Measurements from ENCODE around the gene ZNF341. TPM values are rescaled to one million over a fixed set of nuclear protein-coding genes. Genes with fewer than 3 reads are reported as not detected.

Gene ZNF341
- total and polyA plus RNA-seq, 9 of the 15 experiments (the other 6 are each of a cell fraction or from before 2014, with no cell fraction given): 0.08 to 2.6 (median 1.0) TPM

DNA sequence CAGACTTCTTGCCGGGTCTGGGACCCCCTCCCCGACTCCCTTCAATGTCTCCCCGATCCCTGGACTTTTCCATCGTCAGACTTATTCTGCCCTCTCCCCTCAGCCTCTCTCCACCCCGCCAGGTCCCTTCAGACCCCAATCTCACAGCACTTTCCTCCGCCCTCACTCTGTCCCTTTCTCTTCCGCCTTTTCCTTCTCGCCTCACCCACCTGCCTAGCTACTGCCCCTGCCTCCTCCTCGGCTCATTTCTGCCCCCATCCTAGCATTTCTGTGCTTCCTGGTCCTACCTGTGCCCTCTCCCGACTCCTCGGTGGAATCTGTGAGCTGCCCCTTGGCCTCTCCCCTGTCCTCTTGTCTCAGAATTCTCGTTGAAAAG lies 80.0 kb downstream of the ZNF341 start (continued):
- TF ChIP-seq MTF1 (CRISPR knock-in tag; IDR thresholded peaks at IDR 0.05; ENCODE audit: borderline replicate concordance): no peak
- no peak for TF ChIP-seq KAT8 (IDR thresholded peaks at IDR 0.05; ENCODE audit: low read depth)
- TF ChIP-seq RUNX1 (IDR thresholded peaks at IDR 0.05; ENCODE audit: low read depth): no peak
- peak; percentile 78; the same call in 1 of the 2 replicates for TF ChIP-seq ELF4 (CRISPR knock-in tag; IDR thresholded peaks at IDR 0.05)
- no peak for TF ChIP-seq HMGN3 (IDR thresholded peaks at IDR 0.05; ENCODE audit: borderline replicate concordance, extremely low read depth, insufficient read length, low read depth, low read length)
- TF ChIP-seq DACH1 (IDR thresholded peaks at IDR 0.05; ENCODE audit: partially characterized antibody): no peak
- TF ChIP-seq PHF8 (IDR thresholded peaks at IDR 0.05; ENCODE audit: borderline replicate concordance, low read length): no peak
- no peak for TF ChIP-seq ZNF830 (CRISPR knock-in tag; IDR thresholded peaks at IDR 0.05)
- TF ChIP-seq, protein P1, sequence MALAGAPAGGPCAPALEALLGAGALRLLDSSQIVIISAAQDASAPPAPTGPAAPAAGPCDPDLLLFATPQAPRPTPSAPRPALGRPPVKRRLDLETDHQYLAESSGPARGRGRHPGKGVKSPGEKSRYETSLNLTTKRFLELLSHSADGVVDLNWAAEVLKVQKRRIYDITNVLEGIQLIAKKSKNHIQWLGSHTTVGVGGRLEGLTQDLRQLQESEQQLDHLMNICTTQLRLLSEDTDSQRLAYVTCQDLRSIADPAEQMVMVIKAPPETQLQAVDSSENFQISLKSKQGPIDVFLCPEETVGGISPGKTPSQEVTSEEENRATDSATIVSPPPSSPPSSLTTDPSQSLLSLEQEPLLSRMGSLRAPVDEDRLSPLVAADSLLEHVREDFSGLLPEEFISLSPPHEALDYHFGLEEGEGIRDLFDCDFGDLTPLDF (CRISPR knock-in tag; IDR thresholded peaks at IDR 0.05): no peak
- TF ChIP-seq, protein P2, sequence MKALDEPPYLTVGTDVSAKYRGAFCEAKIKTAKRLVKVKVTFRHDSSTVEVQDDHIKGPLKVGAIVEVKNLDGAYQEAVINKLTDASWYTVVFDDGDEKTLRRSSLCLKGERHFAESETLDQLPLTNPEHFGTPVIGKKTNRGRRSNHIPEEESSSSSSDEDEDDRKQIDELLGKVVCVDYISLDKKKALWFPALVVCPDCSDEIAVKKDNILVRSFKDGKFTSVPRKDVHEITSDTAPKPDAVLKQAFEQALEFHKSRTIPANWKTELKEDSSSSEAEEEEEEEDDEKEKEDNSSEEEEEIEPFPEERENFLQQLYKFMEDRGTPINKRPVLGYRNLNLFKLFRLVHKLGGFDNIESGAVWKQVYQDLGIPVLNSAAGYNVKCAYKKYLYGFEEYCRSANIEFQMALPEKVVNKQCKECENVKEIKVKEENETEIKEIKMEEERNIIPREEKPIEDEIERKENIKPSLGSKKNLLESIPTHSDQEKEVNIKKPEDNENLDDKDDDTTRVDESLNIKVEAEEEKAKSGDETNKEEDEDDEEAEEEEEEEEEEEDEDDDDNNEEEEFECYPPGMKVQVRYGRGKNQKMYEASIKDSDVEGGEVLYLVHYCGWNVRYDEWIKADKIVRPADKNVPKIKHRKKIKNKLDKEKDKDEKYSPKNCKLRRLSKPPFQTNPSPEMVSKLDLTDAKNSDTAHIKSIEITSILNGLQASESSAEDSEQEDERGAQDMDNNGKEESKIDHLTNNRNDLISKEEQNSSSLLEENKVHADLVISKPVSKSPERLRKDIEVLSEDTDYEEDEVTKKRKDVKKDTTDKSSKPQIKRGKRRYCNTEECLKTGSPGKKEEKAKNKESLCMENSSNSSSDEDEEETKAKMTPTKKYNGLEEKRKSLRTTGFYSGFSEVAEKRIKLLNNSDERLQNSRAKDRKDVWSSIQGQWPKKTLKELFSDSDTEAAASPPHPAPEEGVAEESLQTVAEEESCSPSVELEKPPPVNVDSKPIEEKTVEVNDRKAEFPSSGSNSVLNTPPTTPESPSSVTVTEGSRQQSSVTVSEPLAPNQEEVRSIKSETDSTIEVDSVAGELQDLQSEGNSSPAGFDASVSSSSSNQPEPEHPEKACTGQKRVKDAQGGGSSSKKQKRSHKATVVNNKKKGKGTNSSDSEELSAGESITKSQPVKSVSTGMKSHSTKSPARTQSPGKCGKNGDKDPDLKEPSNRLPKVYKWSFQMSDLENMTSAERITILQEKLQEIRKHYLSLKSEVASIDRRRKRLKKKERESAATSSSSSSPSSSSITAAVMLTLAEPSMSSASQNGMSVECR (CRISPR knock-in tag; IDR thresholded peaks at IDR 0.05): no peak
- no peak for TF ChIP-seq ZNF263 (CRISPR knock-in tag; IDR thresholded peaks at IDR 0.05; ENCODE audit: borderline replicate concordance)
- no peak for TF ChIP-seq PHF21A (IDR thresholded peaks at IDR 0.05; ENCODE audit: borderline replicate concordance, low read depth)
- no peak for TF ChIP-seq ILK (tag; IDR thresholded peaks at IDR 0.05; ENCODE audit: borderline replicate concordance, low read depth)
- TF ChIP-seq, protein P3, sequence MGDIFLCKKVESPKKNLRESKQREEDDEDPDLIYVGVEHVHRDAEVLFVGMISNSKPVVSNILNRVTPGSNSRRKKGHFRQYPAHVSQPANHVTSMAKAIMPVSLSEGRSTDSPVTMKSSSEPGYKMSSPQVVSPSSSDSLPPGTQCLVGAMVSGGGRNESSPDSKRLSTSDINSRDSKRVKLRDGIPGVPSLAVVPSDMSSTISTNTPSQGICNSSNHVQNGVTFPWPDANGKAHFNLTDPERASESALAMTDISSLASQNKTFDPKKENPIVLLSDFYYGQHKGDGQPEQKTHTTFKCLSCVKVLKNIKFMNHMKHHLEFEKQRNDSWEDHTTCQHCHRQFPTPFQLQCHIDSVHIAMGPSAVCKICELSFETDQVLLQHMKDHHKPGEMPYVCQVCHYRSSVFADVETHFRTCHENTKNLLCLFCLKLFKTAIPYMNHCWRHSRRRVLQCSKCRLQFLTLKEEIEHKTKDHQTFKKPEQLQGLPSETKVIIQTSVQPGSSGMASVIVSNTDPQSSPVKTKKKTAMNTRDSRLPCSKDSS (IDR thresholded peaks at IDR 0.05; ENCODE audit: low read depth, partially characterized antibody): no peak
- TF ChIP-seq CHD2 (IDR thresholded peaks at IDR 0.05; ENCODE audit: low read depth, low read length): no peak
- no peak for TF ChIP-seq NR2F6 (CRISPR knock-in tag; IDR thresholded peaks at IDR 0.05)
- no peak for TF ChIP-seq CBX5 (IDR thresholded peaks at IDR 0.05; ENCODE audit: borderline replicate concordance, low read depth)

All from K562 (cell line).